Mesenchymal stem cell (in vitro differentiated cells and primary cell): Measurements from ENCODE around the gene CEP104. TPM values are rescaled to one million over a fixed set of nuclear protein-coding genes. Genes with fewer than 3 reads are reported as not detected.

Experiments used
- DNase-seq: peaks from one replicate; pipeline ENCODE4 v3.0.0-alpha.2; 2013
- H2AFZ ChIP-seq: one replicate; pipeline ENCODE4 v1.6.1; 2013; ENCODE audit warnings: low read depth, mild to moderate bottlenecking, control low read depth, inconsistent platforms, low read length, moderate library complexity
- H2AK5ac ChIP-seq: 2 replicates; pipeline ENCODE4 v1.6.1; 2013; ENCODE audit warnings: low read length, moderate library complexity, mild to moderate bottlenecking, inconsistent platforms; ENCODE audit not compliant: severe bottlenecking
- H2BK120ac ChIP-seq: one replicate; pipeline ENCODE4 v1.6.1; 2013; ENCODE audit warnings: low read depth, mild to moderate bottlenecking, inconsistent platforms, low read length, moderate library complexity
- H2BK12ac ChIP-seq, 2 experiments: one replicate each; pipeline ENCODE4 v1.6.1; 2013; ENCODE audit warnings: inconsistent platforms in 2 of 2, low read length in 2 of 2, mild to moderate bottlenecking in 2 of 2, moderate library complexity in 2 of 2, control low read depth in 1 of 2
- H2BK15ac ChIP-seq: one replicate; pipeline ENCODE4 v1.6.1; 2013; ENCODE audit warnings: mild to moderate bottlenecking, low read depth, inconsistent platforms; ENCODE audit not compliant: poor library complexity, severe bottlenecking
- H2BK5ac ChIP-seq: 2 replicates; pipeline ENCODE4 v1.6.1; 2013; ENCODE audit warnings: low read depth, mild to moderate bottlenecking, low read length, control low read depth, inconsistent platforms; ENCODE audit not compliant: poor library complexity, severe bottlenecking
- H3K14ac ChIP-seq, 2 experiments: one replicate each; pipeline ENCODE4 v1.6.1; 2013; ENCODE audit warnings: inconsistent platforms in 2 of 2, low read length in 2 of 2, control low read depth in 1 of 2, mild to moderate bottlenecking in 1 of 2, moderate library complexity in 1 of 2
- H3K18ac ChIP-seq, 2 experiments: one replicate each; pipeline ENCODE4 v1.6.1; 2013; ENCODE audit warnings: inconsistent platforms in 2 of 2, low read length in 2 of 2, control low read depth in 1 of 2, low read depth in 1 of 2, mild to moderate bottlenecking in 1 of 2
- H3K23ac ChIP-seq, 2 experiments: one replicate each; pipeline ENCODE4 v1.6.1; 2013; ENCODE audit warnings: inconsistent platforms in 2 of 2, low read length in 2 of 2, mild to moderate bottlenecking in 2 of 2, moderate library complexity in 2 of 2, control low read depth in 1 of 2
- H3K27ac ChIP-seq: 2 replicates; pipeline ENCODE4 v1.5.1; 2013; ENCODE audit warnings: mild to moderate bottlenecking, moderate library complexity, low read length, control low read depth, inconsistent platforms; ENCODE audit not compliant: poor library complexity, severe bottlenecking
- H3K27me3 ChIP-seq, 2 experiments: 2 replicates each; pipeline versions ENCODE4 v1.6.1 to v1.7.0; 2013; ENCODE audit warnings: low read length in 2 of 2, mild to moderate bottlenecking in 2 of 2, moderate library complexity in 2 of 2, control low read depth in 1 of 2, inconsistent platforms in 1 of 2; ENCODE audit not compliant: control insufficient read depth in 1 of 2, insufficient read depth in 1 of 2
- H3K36me3 ChIP-seq, 2 experiments: 2 replicates each; pipeline versions ENCODE4 v1.6.1 to v1.7.0; 2013; ENCODE audit warnings: low read length in 2 of 2, control low read depth in 1 of 2, inconsistent platforms in 1 of 2, low read depth in 1 of 2, mild to moderate bottlenecking in 1 of 2; ENCODE audit not compliant: insufficient read depth in 2 of 2, control insufficient read depth in 1 of 2
- H3K4ac ChIP-seq, 2 experiments: one replicate each; pipeline ENCODE4 v1.6.1; 2013; ENCODE audit warnings: inconsistent platforms in 2 of 2, low read length in 2 of 2, mild to moderate bottlenecking in 2 of 2, moderate library complexity in 2 of 2, control low read depth in 1 of 2, low read depth in 1 of 2
- H3K4me1 ChIP-seq: 2 replicates; pipeline ENCODE4 v1.6.1; 2013; ENCODE audit warnings: low read depth, low read length, control low read depth; ENCODE audit not compliant: control insufficient read depth, insufficient read depth
- H3K4me2 ChIP-seq: 2 replicates; pipeline ENCODE4 v1.6.1; 2013; ENCODE audit warnings: low read length, mild to moderate bottlenecking, inconsistent platforms; ENCODE audit not compliant: poor library complexity, severe bottlenecking
- H3K4me3 ChIP-seq, 2 experiments: 2 replicates each; pipeline versions ENCODE4 v1.5.1 to v1.7.0; 2013; ENCODE audit warnings: low read length in 2 of 2, mild to moderate bottlenecking in 2 of 2, control low read depth in 1 of 2, low read depth in 1 of 2; ENCODE audit not compliant: insufficient read depth in 1 of 2
- H3K79me1 ChIP-seq: replicated peaks from 2 replicates; pipeline ENCODE4 v1.6.1; 2013; ENCODE audit warnings: mild to moderate bottlenecking, control low read depth, low read length, inconsistent platforms; ENCODE audit not compliant: poor library complexity, severe bottlenecking
- H3K9ac ChIP-seq: 2 replicates; pipeline ENCODE4 v1.7.0; 2013; ENCODE audit warnings: mild to moderate bottlenecking, low read length, moderate library complexity
- H3K9me3 ChIP-seq: 2 replicates; pipeline ENCODE4 v1.7.0; 2013; ENCODE audit warnings: mild to moderate bottlenecking, low read length; ENCODE audit not compliant: control insufficient read depth
- H4K8ac ChIP-seq: one replicate; pipeline ENCODE4 v1.6.1; 2013; ENCODE audit warnings: inconsistent platforms, mild to moderate bottlenecking, low read length, moderate library complexity
- H4K91ac ChIP-seq: one replicate; pipeline ENCODE4 v1.6.1; 2013; ENCODE audit warnings: mild to moderate bottlenecking, low read length, inconsistent platforms
- WGBS: methylation state at CpG from one replicate; pipeline ENCODE4 v1.1.7; 2013; ENCODE audit warnings: mixed read lengths; 5-methylcytosine and 5-hydroxymethylcytosine counted together
- small RNA-seq: library from polyadenylated mRNA; stranded (forward); fragments of <200 nt; extraction: miRNeasy Mini kit (QIAGEN cat#:217004); gene quantifications from one replicate; pipeline ENCODE3, GENCODE V24; 2013; ENCODE audit warnings: low read depth

Gene CEP104

DNA sequence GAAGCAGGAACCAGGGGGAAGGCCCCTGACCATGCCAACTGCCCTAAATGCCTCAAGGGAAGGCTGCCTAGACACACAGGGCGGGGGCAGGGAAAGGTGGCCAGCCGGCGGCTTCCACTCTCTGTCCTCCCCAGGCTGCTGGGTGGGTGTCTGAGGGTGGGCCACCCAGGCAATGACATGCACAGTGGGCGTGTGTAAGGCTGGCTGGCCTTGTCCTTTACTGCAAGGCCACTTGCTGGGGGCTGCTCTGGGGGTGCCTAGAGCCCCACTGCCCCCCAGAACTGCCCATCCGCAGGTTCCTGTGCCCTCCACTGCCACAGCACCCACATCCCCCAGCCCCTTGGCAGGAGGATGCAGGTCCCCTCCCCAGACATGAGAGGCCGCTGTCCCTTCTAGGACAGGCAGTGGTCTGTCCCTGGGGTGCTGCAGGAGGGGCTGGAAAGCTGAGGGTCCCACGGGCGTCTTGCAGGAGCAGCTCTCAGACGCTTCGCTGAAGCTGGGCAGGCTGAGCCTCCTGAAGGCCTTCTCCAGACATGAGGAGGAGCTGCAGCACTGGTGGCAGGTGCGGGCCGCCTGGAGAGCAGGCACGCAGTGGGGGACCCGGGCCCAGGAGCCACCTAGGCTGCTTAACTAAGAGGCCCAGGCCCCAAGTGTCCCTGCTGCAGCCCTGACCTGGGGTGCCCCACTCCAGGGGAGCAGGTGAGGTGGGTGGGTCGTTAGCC, 94.7 kb downstream of the CEP104 start:
- H2BK12ac ChIP-seq, result no peak overlapping the region
- no peak overlapping the region for H2BK15ac ChIP-seq
- H2BK5ac ChIP-seq, result no peak overlapping the region
- no peak overlapping the region for H3K27ac ChIP-seq
- H3K18ac ChIP-seq, result no peak overlapping the region
- 76% methylated on average over 12 of the region's 15 CpGs for WGBS
- H3K36me3 ChIP-seq, result no peaks in the 10 kb centered on the region
- H4K91ac ChIP-seq, result no peak overlapping the region
- no peak overlapping the region for H3K4ac ChIP-seq
- no peak overlapping the region for H3K23ac ChIP-seq
- H3K4me3 ChIP-seq, result no peak overlapping the region
- peaks cover 7% of the 10 kb centered on the region for H3K9me3 ChIP-seq
- H3K4me2 ChIP-seq, result no peak overlapping the region
- H2AFZ ChIP-seq, result no peak overlapping the region
- peaks cover 5 to 53% of the 10 kb centered on the region in 2 experiments for H3K27me3 ChIP-seq
- no peaks in the 10 kb centered on the region for H3K4me1 ChIP-seq
- H4K8ac ChIP-seq, result no peak overlapping the region
- DNase-seq, result no peak
- no peak overlapping the region for H3K9ac ChIP-seq
- no peak overlapping the region for H3K14ac ChIP-seq
- H2AK5ac ChIP-seq, result no peak overlapping the region
- H2BK120ac ChIP-seq, result no peak overlapping the region
- no peaks in the 10 kb centered on the region for H3K79me1 ChIP-seq

Small RNAs within 50 kb of the gene (small RNA-seq; reads per million reads assigned to genes)
- not detected for gene RN7SL574P
